HepG2 (cell line): Measurements from ENCODE around the gene GPR107. TPM values are rescaled to one million over a fixed set of nuclear protein-coding genes. Genes with fewer than 3 reads are reported as not detected.

Experiments
- CHD4 ChIP-seq: fragments of 200-600 bp; sonication (generic); IDR thresholded peaks from 2 replicates; pipeline ENCODE4 v1.7.0; 2017; ENCODE audit warnings: mild to moderate bottlenecking, low read length, borderline replicate concordance
- FIP1L1 ChIP-seq: fragments of 200-400 bp; formaldehyde crosslinking; IDR thresholded peaks from 2 replicates; pipeline ENCODE4 v1.6.1; 2018; ENCODE audit warnings: low read depth, mild to moderate bottlenecking, low read length, moderate library complexity, borderline replicate concordance; ENCODE audit not compliant: insufficient read depth
- FOXP1 ChIP-seq, 2 experiments: fragments of 450-650 bp in 1 of 2; IDR thresholded peaks; 2 replicates each; pipeline ENCODE4 v1.6.1; 2017 to 2018; ENCODE audit warnings: antibody characterized with exemption in 1 of 2
- JUN ChIP-seq: sonication (generic); formaldehyde crosslinking; IDR thresholded peaks from 2 replicates; pipeline ENCODE4 v1.4.0; 2020; ENCODE audit warnings: mild to moderate bottlenecking, missing genetic modification reagents
- MBNL3 ChIP-seq: fragments of 250-450 bp; sonication (Bioruptor Pico); conservative IDR thresholded peaks from 2 replicates; pipeline ENCODE4 v1.8.0; 2022; ENCODE audit warnings: mild to moderate bottlenecking, inconsistent platforms
- NFATC3 ChIP-seq: sonication (generic); formaldehyde crosslinking; IDR thresholded peaks from 2 replicates; pipeline ENCODE4 v1.5.1; 2020; ENCODE audit warnings: mild to moderate bottlenecking, missing genetic modification reagents
- NR1H2 ChIP-seq: sonication (generic); formaldehyde crosslinking; IDR thresholded peaks from 2 replicates; pipeline ENCODE4 v1.8.1; 2022; ENCODE audit warnings: low read depth, missing genetic modification reagents, borderline replicate concordance
- NR2F6 ChIP-seq, 2 experiments: IDR thresholded peaks; 2 replicates each; pipeline ENCODE4 v1.6.1; 2016; ENCODE audit warnings: antibody characterized with exemption in 1 of 2, mild to moderate bottlenecking in 1 of 2
- RFX1 ChIP-seq: fragments of 450-650 bp; IDR thresholded peaks from 2 replicates; pipeline ENCODE4 v1.6.1; 2017
- RXRA ChIP-seq: sonication (generic); formaldehyde crosslinking; IDR thresholded peaks from 2 replicates; pipeline ENCODE4 v1.5.1; 2020; ENCODE audit warnings: missing genetic modification reagents
- TAF1 ChIP-seq: sonication (generic); formaldehyde crosslinking; IDR thresholded peaks from 2 replicates; pipeline ENCODE4 v1.4.0; 2020; ENCODE audit warnings: missing genetic modification reagents
- TAF15 ChIP-seq: fragments of 200-400 bp; formaldehyde crosslinking; IDR thresholded peaks from one replicate; pipeline ENCODE4 v1.6.1; 2018; ENCODE audit warnings: mild to moderate bottlenecking, low read depth, low read length; ENCODE audit not compliant: poor library complexity, severe bottlenecking
- THYN1 ChIP-seq: sonication (generic); formaldehyde crosslinking; IDR thresholded peaks from 2 replicates; pipeline ENCODE4 v1.8.1; 2023; ENCODE audit warnings: low read depth, mild to moderate bottlenecking, moderate library complexity, missing genetic modification reagents, borderline replicate concordance
- ZBTB20 ChIP-seq: sonication (generic); formaldehyde crosslinking; IDR thresholded peaks from 2 replicates; pipeline ENCODE4 v1.8.1; 2023; ENCODE audit warnings: missing genetic modification reagents, low read depth, mild to moderate bottlenecking, borderline replicate concordance
- ZFY ChIP-seq: sonication (generic); formaldehyde crosslinking; IDR thresholded peaks from 2 replicates; pipeline ENCODE4 v1.4.0; 2020; ENCODE audit warnings: missing genetic modification reagents
- polyA plus RNA-seq, 8 experiments: library from polyadenylated mRNA; depleted of rRNA in 3 of 8; stranded (reverse) in 7 of 8; unstranded in 1 of 8; fragments of >200 nt; fragmentation: Illumina TruSeq in 4 of 8; extraction: Trizol in 4 of 8; gene quantifications; 2 replicates each; pipeline versions ENCODE4 v1.2.1 to v1.2.3, GENCODE V29; 2011 to 2016; ENCODE audit warnings: low read depth in 4 of 8, missing spikeins in 1 of 8, mixed read lengths in 1 of 8; ENCODE audit not compliant: insufficient read depth in 1 of 8
- total RNA-seq, 5 experiments: library from RNA; depleted of rRNA; stranded (reverse); fragments of >200 nt; fragmentation: Illumina TruSeq; extraction: Trizol; gene quantifications; 2 replicates each; pipeline ENCODE4 v1.2.3, GENCODE V29; 2016; ENCODE audit warnings: low read depth in 1 of 5
- TF ChIP-seq, protein P1 (sequence below): sonication (generic); formaldehyde crosslinking; IDR thresholded peaks from 2 replicates; pipeline ENCODE4 v1.4.0; 2020; ENCODE audit warnings: low read depth, missing genetic modification reagents
- TF ChIP-seq, protein P2 (sequence below): sonication (generic); formaldehyde crosslinking; IDR thresholded peaks from 2 replicates; pipeline ENCODE4 v1.5.1; 2020; ENCODE audit warnings: mild to moderate bottlenecking, missing genetic modification reagents, moderate library complexity
- TF ChIP-seq, protein P3 (sequence below): IDR thresholded peaks from 2 replicates; pipeline ENCODE4 v1.6.1; 2012; ENCODE audit warnings: inconsistent platforms
- TF ChIP-seq, protein P4 (sequence below): sonication (generic); formaldehyde crosslinking; IDR thresholded peaks from 2 replicates; pipeline ENCODE4 v1.9.0; 2022; ENCODE audit warnings: missing genetic modification reagents, mild to moderate bottlenecking, borderline replicate concordance
- TF ChIP-seq, protein P5 (sequence below): sonication (generic); formaldehyde crosslinking; IDR thresholded peaks from 2 replicates; pipeline ENCODE4 v1.4.0; 2020; ENCODE audit warnings: missing genetic modification reagents

Gene GPR107
- total and polyA plus RNA-seq, 2 of the 13 experiments (the other 11 are each of a cell fraction or from before 2014, with no cell fraction given), result 22.5 to 24.4 TPM

DNA sequence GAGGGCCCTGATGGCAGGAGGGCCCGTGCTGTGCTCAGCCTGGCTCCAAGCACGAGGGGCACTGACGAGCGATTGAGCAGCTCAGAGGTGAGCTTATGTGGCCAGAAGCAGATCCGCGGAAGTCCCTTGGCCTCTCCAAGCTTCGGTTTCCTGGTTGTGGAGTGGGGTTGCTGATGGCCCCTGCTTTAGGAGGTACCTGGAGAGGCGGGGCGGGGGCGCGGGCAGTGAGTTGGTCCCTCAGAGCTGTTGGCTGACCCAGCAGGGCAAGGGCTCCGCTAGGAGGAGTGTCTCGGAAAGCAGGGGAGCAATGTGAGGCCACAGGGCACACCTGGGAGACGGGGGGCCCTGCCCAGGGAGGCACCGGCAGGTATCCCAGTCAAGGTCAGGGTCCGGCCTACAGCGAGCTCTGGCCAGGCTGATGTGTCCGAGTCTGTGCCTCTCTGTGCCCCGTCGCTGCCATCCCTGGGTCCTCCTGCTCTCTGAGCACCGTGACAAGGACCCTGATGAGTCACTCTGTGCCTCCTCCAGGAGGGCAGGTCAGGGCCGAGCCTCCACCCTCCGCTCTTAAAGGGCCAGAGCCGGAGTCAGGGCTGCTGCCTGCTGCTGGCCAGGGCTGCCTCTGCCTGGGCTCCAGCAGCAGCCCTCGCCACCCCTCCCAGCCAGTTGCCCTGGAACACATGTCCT is 133.3 kb downstream of the GPR107 start (continued):
- TF ChIP-seq NR1H2, result no peak
- peak; percentile 37; the same call in 1 of the 2 replicates for TF ChIP-seq TAF1 (CRISPR knock-in tag)
- TF ChIP-seq FIP1L1, result no peak
- no peak for TF ChIP-seq NR2F6 (IDR thresholded peaks at IDR 0.05)
- TF ChIP-seq NR2F6 (CRISPR knock-in tag; IDR thresholded peaks at IDR 0.05), result peak; percentile 56; the same call in 1 of the 2 replicates
- no peak for TF ChIP-seq CHD4
- no peak for TF ChIP-seq MBNL3 (CRISPR knock-in tag)
- TF ChIP-seq TAF15, result no peak
- no peak for TF ChIP-seq NFATC3
- TF ChIP-seq, protein P1, sequence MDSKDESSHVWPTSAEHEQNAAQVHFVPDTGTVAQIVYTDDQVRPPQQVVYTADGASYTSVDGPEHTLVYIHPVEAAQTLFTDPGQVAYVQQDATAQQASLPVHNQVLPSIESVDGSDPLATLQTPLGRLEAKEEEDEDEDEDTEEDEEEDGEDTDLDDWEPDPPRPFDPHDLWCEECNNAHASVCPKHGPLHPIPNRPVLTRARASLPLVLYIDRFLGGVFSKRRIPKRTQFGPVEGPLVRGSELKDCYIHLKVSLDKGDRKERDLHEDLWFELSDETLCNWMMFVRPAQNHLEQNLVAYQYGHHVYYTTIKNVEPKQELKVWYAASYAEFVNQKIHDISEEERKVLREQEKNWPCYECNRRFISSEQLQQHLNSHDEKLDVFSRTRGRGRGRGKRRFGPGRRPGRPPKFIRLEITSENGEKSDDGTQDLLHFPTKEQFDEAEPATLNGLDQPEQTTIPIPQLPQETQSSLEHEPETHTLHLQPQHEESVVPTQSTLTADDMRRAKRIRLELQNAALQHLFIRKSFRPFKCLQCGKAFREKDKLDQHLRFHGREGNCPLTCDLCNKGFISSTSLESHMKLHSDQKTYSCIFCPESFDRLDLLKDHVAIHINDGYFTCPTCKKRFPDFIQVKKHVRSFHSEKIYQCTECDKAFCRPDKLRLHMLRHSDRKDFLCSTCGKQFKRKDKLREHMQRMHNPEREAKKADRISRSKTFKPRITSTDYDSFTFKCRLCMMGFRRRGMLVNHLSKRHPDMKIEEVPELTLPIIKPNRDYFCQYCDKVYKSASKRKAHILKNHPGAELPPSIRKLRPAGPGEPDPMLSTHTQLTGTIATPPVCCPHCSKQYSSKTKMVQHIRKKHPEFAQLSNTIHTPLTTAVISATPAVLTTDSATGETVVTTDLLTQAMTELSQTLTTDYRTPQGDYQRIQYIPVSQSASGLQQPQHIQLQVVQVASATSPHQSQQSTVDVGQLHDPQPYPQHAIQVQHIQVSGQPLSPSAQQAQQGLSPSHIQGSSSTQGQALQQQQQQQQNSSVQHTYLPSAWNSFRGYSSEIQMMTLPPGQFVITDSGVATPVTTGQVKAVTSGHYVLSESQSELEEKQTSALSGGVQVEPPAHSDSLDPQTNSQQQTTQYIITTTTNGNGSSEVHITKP, result no peak
- TF ChIP-seq RXRA (CRISPR knock-in tag), result 0 out of 2 replicates have a peak, but pooled peaks have one; percentile 44
- no peak for TF ChIP-seq RFX1
- TF ChIP-seq ZBTB20, result no peak
- peak; percentile 61; the same call in 1 of the 2 replicates for TF ChIP-seq JUN (CRISPR knock-in tag)
- TF ChIP-seq, protein P2, sequence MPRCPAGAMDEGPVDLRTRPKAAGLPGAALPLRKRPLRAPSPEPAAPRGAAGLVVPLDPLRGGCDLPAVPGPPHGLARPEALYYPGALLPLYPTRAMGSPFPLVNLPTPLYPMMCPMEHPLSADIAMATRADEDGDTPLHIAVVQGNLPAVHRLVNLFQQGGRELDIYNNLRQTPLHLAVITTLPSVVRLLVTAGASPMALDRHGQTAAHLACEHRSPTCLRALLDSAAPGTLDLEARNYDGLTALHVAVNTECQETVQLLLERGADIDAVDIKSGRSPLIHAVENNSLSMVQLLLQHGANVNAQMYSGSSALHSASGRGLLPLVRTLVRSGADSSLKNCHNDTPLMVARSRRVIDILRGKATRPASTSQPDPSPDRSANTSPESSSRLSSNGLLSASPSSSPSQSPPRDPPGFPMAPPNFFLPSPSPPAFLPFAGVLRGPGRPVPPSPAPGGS (CRISPR knock-in tag), result no peak
- TF ChIP-seq FOXP1 (IDR thresholded peaks at IDR 0.05), result no peak
- no peak for TF ChIP-seq FOXP1 (CRISPR knock-in tag; IDR thresholded peaks at IDR 0.05)
- TF ChIP-seq THYN1 (CRISPR knock-in tag), result no peak
- TF ChIP-seq ZFY, result peak; percentile 55; the same call in 1 of the 2 replicates
- TF ChIP-seq, protein P3, sequence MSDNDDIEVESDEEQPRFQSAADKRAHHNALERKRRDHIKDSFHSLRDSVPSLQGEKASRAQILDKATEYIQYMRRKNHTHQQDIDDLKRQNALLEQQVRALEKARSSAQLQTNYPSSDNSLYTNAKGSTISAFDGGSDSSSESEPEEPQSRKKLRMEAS, result peak; percentile 18; the same call in 1 of the 2 replicates
- TF ChIP-seq, protein P4, sequence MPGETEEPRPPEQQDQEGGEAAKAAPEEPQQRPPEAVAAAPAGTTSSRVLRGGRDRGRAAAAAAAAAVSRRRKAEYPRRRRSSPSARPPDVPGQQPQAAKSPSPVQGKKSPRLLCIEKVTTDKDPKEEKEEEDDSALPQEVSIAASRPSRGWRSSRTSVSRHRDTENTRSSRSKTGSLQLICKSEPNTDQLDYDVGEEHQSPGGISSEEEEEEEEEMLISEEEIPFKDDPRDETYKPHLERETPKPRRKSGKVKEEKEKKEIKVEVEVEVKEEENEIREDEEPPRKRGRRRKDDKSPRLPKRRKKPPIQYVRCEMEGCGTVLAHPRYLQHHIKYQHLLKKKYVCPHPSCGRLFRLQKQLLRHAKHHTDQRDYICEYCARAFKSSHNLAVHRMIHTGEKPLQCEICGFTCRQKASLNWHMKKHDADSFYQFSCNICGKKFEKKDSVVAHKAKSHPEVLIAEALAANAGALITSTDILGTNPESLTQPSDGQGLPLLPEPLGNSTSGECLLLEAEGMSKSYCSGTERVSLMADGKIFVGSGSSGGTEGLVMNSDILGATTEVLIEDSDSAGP, result peak; percentile 100
- TF ChIP-seq, protein P5, sequence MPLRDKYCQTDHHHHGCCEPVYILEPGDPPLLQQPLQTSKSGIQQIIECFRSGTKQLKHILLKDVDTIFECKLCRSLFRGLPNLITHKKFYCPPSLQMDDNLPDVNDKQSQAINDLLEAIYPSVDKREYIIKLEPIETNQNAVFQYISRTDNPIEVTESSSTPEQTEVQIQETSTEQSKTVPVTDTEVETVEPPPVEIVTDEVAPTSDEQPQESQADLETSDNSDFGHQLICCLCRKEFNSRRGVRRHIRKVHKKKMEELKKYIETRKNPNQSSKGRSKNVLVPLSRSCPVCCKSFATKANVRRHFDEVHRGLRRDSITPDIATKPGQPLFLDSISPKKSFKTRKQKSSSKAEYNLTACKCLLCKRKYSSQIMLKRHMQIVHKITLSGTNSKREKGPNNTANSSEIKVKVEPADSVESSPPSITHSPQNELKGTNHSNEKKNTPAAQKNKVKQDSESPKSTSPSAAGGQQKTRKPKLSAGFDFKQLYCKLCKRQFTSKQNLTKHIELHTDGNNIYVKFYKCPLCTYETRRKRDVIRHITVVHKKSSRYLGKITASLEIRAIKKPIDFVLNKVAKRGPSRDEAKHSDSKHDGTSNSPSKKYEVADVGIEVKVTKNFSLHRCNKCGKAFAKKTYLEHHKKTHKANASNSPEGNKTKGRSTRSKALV (CRISPR knock-in tag), result 0 out of 2 replicates have a peak, but pooled peaks have one; percentile 46
